Activated CD4-positive, alpha-beta T cell treated with anti-CD3 and anti-CD28 coated beads, Interleukin-2, amount 10 ng/mL, durations not matched to agents 7 days and 5 days (primary cell): ENCODE measurements around the gene ASTN2. TPM values are rescaled to one million over a fixed set of nuclear protein-coding genes. Genes with fewer than 3 reads are reported as not detected.

ENCODE experiments used
- CTCF ChIA-PET: fragments of 350-600 bp; sonication (Branson Sonifier 250); formaldehyde crosslinking; loops from one replicate; lab custom pipeline; 2021; ENCODE audit warnings: antibody characterized with exemption; lab: Charles Lee
- POLR2A ChIA-PET: fragments of 350-600 bp; sonication (Branson Sonifier 250); formaldehyde crosslinking; loops from one replicate; lab custom pipeline; 2021; ENCODE audit warnings: antibody characterized with exemption; lab: Charles Lee
- DNase-seq: peaks from one replicate; pipeline ENCODE4 v3.0.0-alpha.2; 2020
- H3K27ac Mint-ChIP-seq: one replicate; pipeline ENCODE4 v1.8.0; 2021; ENCODE audit warnings: mild to moderate bottlenecking, moderate library complexity, mixed read lengths
- H3K27me3 Mint-ChIP-seq: one replicate; pipeline ENCODE4 v1.8.0; 2021; ENCODE audit warnings: mixed read lengths
- H3K36me3 Mint-ChIP-seq: one replicate; pipeline ENCODE4 v1.8.0; 2021; ENCODE audit warnings: low read depth, mixed read lengths
- H3K4me1 Mint-ChIP-seq: one replicate; pipeline ENCODE4 v1.8.0; 2021; ENCODE audit warnings: mixed read lengths
- H3K4me3 Mint-ChIP-seq: one replicate; pipeline ENCODE4 v1.8.0; 2021; ENCODE audit warnings: mild to moderate bottlenecking, moderate library complexity, mixed read lengths
- H3K9me3 Mint-ChIP-seq: one replicate; pipeline ENCODE4 v1.8.0; 2021; ENCODE audit warnings: mixed read lengths
- total RNA-seq, 2 experiments: library from RNA; stranded (reverse); gene quantifications; one replicate each; pipeline ENCODE4 v1.2.3, GENCODE V29; 2021

Gene ASTN2
- total RNA-seq, 2 experiments from 2014 or later, result 3.2 to 4.1 TPM

DNA sequence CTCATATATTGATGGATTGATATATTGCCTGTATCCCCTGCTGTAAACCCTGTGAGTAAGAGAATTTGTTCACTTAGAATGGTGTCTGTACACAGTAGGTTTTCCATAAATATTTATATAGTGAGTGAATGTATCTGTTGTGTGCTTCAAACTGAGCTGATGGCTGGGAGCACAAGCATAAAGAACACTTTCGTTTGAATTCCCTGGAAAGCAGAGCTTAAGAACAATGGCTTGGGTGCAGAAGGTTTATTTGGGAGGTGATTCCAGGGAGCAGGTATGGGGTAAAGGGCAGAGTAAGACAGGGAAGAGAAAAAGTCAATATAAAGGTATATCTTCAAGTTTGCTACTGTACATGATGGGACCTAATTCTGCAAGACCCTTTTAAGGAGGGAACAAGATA lies 918.7 kb downstream of the ASTN2 start:
- DNase-seq, result no peak
- H3K9me3 Mint-ChIP-seq, result no peaks in the 10 kb centered on the region
- H3K27ac Mint-ChIP-seq, result no peak overlapping the region
- no peak overlapping the region for H3K4me3 Mint-ChIP-seq
- H3K27me3 Mint-ChIP-seq, result no peaks in the 10 kb centered on the region
- ChIA-PET CTCF (interaction anchor here (1.3 kb wide), 1 partner anchor 11 kb away, joined by 3 read pairs; no protein-coding TSS in a partner anchor), POLR2A (no interaction called here)
- no peaks in the 10 kb centered on the region for H3K4me1 Mint-ChIP-seq
- H3K36me3 Mint-ChIP-seq, result no peaks in the 10 kb centered on the region

DNA sequence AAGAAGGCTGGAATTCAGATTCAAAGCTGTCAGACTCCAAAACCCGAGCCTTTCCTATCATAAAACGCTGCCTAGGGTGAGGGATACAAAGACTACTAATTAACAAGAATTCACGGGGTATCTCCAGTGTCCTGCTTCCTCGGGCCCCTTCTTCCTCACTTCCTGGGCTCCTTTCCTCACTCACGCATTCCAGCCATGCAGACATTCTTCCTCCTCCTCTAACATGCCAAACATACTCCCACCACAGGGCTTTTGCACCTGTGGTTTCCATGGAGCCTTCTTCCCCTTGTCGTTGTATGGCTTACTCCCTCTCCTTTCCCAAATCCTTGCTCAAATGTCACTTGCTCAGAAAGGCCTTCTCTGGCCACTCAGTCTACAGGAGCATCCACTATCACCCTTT lies 919.1 kb downstream of the ASTN2 start:
- CTCF ChIA-PET, result interaction anchor here (1.3 kb wide), 1 partner anchor 11 kb away, joined by 3 read pairs; no protein-coding TSS in a partner anchor
- POLR2A ChIA-PET, result no interaction called here

DNA sequence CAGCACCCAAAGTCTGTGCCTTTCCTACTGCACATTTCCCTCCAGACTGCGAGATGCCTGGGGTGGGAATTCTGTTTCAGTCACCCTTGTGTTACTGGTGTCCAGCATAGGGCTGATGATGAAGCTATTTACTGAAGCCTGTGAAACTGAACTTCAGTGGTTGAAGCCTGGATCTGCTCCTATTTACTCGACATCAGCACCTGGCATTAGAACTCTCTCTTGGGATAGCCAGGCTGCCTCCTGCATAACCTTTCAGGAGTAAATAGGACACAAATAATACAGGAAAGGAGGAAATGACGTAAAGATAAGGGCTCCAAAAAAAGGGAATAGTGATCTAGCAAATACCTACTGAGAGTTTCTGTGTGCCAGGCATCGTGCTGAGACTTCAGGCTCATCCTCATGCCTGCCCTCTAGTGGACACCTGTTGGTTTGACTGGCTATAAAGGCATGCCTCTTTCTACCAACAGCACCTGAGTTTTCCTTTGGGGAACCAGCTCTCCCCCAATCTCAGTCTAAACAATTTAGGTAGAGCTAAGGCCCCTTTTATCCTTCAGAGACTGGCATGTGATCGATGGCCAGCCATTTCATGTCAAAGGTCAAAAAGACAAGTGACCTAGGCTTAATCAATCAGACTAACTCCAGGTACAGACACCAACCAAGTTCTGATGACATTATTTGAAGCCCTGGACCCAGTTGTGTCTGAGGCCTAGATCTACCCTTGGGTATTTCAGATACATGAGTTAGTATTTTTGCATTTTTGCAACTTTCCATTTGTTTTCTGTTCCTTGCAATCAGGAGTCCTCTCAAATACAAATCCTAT lies 919.8 kb downstream of the ASTN2 start:
- Mint-ChIP-seq H3K9me3 (no peaks in the 10 kb centered on the region), H3K4me3 (no peak overlapping the region), H3K27ac (no peak overlapping the region), H3K4me1 (no peaks in the 10 kb centered on the region), H3K27me3 (no peaks in the 10 kb centered on the region), H3K36me3 (no peaks in the 10 kb centered on the region)
- ChIA-PET POLR2A (no interaction called here), CTCF (interaction anchor here (1.3 kb wide), 1 partner anchor 10 kb away, joined by 3 read pairs; no protein-coding TSS in a partner anchor)
- peak; percentile 39 for DNase-seq

More for the DNA sequence above, 919.1 kb downstream of the ASTN2 start:
- no peak for DNase-seq
- H3K4me1 Mint-ChIP-seq, result no peaks in the 10 kb centered on the region
- no peak overlapping the region for H3K27ac Mint-ChIP-seq
- no peak overlapping the region for H3K4me3 Mint-ChIP-seq
- no peaks in the 10 kb centered on the region for H3K9me3 Mint-ChIP-seq
- H3K36me3 Mint-ChIP-seq, result no peaks in the 10 kb centered on the region
- no peaks in the 10 kb centered on the region for H3K27me3 Mint-ChIP-seq

DNA sequence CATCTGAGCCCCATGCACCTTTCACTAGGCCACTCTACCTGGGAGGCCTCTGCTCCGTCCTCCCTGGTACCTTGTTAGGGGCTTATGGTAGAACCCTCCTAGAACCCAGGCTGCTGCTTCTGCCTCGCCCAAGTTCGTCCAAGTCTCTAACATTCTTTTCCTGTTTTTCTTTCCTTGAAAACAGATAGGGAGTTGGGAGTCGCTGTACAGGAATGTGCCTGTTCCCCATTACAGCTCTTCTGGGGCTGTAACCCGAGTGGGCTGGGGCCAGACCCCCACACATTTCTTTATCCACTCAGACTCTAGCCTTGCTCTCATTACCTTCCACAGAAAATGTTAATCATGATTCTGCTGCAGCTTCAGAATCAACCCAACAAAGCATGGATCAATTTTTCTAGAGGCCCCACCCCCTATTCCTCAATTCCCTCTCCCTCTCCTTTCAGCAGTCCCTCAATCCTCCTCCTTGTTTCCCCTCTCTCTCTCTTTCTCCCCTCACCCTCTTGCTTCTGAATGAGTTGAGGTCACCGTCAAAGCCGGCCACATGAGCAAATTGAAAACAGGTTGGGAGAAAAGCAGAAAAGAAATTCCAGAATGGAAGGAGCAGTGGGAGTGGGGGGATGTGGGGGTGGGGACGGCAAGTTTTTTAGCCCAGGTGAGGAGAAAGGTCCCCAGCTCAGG lies 921.5 kb downstream of the ASTN2 start:
- Mint-ChIP-seq H3K4me3 (no peak overlapping the region), H3K36me3 (no peaks in the 10 kb centered on the region), H3K4me1 (no peaks in the 10 kb centered on the region), H3K27me3 (no peaks in the 10 kb centered on the region), H3K9me3 (no peaks in the 10 kb centered on the region), H3K27ac (no peak overlapping the region)
- ChIA-PET CTCF (no interaction called here), POLR2A (no interaction called here)
- no peak for DNase-seq

DNA sequence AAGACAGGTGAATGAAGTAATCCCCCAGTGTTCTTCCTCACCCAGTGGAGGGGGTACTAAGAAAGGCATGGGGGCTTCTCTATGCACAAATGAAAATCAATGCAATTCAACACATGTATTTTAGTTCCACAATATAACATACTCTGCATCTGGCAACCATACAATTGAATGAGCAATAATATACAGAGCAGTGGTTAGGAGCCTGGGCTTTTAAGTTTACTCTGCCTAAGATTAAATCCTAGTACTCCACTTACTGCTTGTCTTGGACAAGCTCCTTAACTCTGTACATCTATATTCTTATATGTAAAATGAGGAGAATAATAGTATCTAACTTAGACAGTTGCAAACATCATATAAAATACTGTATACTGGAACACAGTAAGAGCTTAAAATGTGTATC lies 923.2 kb downstream of the ASTN2 start:
- Mint-ChIP-seq H3K4me3 (no peak overlapping the region), H3K9me3 (no peaks in the 10 kb centered on the region), H3K4me1 (no peaks in the 10 kb centered on the region), H3K36me3 (no peaks in the 10 kb centered on the region), H3K27me3 (no peaks in the 10 kb centered on the region), H3K27ac (no peak overlapping the region)
- DNase-seq, result no peak
- ChIA-PET CTCF (no interaction called here), POLR2A (no interaction called here)

DNA sequence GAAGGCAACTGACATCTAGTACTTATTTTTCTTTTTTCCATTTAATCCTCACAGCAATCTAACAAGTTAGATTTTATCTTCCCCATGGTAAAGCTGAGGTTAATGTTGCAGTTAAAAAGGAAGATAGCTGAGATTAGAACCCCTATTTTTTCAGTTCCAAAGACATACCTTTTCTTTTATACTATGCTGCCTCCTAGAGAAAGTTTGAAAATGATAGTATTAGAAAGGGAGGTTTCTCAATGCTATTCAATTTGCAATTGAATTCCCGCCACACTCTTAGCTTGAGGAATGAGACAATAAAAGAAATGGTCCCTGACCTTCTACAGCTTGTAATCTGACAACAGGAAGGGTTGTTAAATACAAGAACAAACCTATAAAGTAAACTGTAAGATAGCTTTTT lies 923.6 kb downstream of the ASTN2 start:
- Mint-ChIP-seq H3K36me3 (no peaks in the 10 kb centered on the region), H3K4me1 (no peaks in the 10 kb centered on the region), H3K9me3 (no peaks in the 10 kb centered on the region), H3K27me3 (no peaks in the 10 kb centered on the region), H3K27ac (no peak overlapping the region), H3K4me3 (no peak overlapping the region)
- no peak for DNase-seq
- POLR2A ChIA-PET, result no interaction called here
- CTCF ChIA-PET, result no interaction called here

DNA sequence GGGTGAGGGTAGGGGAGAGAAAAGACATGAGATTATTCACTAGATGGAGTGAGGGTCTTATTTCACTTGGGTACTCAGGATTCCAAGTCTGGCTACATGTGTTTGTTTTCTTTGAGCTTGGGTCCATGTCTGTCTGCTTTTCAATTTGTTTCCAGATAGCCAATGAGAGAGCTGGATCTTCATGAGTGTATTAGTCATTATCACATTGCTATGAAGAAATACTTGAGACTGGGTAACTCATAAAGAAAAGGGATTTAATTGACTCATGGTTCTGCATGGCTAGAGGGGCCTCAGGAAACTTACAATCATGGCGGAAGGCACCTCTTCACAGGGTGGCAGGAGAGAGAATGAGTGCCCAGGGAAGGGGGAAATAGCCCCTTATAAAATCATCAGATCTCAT lies 924.5 kb downstream of the ASTN2 start:
- Mint-ChIP-seq H3K27ac (no peak overlapping the region), H3K36me3 (no peaks in the 10 kb centered on the region), H3K4me1 (no peaks in the 10 kb centered on the region), H3K9me3 (no peaks in the 10 kb centered on the region), H3K27me3 (no peaks in the 10 kb centered on the region), H3K4me3 (no peak overlapping the region)
- DNase-seq, result no peak
- POLR2A ChIA-PET, result no interaction called here
- CTCF ChIA-PET, result no interaction called here

DNA sequence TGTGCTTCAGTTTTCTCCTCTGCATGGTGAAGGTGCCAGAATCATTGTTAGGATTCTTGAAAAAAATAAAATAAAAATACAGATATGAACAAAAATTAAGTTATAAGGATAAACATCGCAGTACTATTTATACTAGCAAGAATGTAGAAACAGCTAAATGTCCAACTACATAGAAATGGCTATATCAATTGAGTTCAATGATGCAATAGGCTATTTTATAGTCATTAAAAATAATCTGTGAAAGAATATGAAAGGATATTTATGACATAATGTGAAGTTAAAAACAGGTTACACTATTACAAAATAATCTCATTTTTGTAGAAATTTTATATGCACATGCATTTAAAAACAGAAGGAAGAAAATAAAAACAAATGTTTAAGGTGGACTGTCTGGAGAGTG lies 926.5 kb downstream of the ASTN2 start:
- Mint-ChIP-seq H3K4me1 (no peaks in the 10 kb centered on the region), H3K4me3 (no peak overlapping the region), H3K9me3 (no peaks in the 10 kb centered on the region), H3K27ac (no peak overlapping the region), H3K36me3 (no peaks in the 10 kb centered on the region), H3K27me3 (no peaks in the 10 kb centered on the region)
- no peak for DNase-seq
- ChIA-PET POLR2A (no interaction called here), CTCF (no interaction called here)

DNA sequence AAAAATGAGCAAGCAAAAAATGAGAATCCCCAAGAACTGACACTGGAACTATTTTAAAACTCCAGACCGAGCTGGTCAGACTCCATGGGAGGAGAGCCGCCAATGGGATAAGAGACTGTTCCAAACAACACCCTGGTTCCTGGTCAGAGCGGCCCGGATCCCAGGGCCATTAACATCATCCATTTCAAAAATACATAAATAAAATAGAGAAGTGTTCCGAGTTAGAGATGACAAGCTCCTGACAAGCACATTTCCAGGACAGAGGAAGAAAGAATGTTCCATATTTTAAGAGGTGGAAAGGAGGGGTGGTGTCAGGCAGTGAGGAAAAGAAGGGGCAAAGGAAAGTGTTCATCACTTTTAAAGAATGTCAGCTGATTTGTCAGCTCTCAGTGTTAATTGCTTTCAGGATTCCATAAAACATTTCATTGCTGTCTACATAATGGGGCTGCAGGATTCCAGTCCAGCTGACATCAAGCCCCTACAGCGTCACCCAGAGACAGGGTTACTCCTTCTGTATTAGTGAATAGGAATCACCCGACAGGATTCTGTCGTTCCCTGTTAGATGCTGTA lies 930.3 kb downstream of the ASTN2 start:
- no peak for DNase-seq
- no peak overlapping the region for H3K4me3 Mint-ChIP-seq
- no peaks in the 10 kb centered on the region for H3K27me3 Mint-ChIP-seq
- no peaks in the 10 kb centered on the region for H3K9me3 Mint-ChIP-seq
- H3K4me1 Mint-ChIP-seq, result no peaks in the 10 kb centered on the region
- no peaks in the 10 kb centered on the region for H3K36me3 Mint-ChIP-seq
- ChIA-PET CTCF (interaction anchor here (0.7 kb wide), 1 partner anchor 11 kb away, joined by 3 read pairs; no protein-coding TSS in a partner anchor), POLR2A (no interaction called here)
- H3K27ac Mint-ChIP-seq, result no peak overlapping the region

DNA sequence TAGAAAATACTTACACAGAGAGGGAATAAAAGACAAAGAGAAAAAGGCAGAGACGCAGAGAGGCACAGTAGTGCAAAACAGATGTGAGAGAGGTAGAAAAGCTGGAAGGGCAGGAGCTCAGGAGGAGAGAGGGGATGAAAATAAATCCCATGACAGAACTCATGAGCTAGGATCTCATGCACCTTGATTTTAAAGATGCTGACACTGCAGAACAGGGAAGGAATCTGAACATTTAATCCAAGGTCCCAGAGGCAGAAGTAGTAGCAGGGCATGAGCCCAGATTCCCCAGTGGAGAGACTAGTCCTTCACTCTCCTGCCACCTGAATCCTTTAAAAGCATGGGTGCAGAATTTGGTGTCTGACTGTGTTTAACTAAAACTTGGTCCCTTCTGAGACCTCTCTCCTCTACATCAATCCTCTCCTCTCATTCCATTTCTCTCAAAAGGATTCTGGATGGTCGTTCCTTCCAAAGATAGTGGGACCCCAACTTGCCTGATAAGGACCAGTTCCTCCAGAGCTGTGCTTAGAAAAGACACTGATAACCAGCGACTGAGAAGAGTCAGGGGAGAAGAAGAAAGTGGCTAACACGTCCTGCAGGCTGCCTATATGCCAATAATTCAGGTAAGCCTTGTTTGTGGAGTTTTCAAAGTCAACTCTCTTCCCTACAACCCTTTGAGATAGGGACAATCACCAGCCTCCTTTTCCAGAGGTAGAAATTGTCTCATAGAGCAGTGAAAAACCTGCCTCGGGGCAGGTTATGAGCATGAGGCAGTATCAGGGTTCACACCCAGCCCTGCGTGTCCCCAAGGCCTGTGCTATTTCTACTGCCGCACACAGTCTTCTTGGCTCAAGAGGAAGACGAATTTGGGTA lies 931.0 kb downstream of the ASTN2 start:
- DNase-seq, result no peak
- CTCF ChIA-PET, result no interaction called here
- Mint-ChIP-seq H3K4me1 (no peaks in the 10 kb centered on the region), H3K9me3 (no peaks in the 10 kb centered on the region), H3K27me3 (no peaks in the 10 kb centered on the region), H3K36me3 (no peaks in the 10 kb centered on the region), H3K4me3 (no peak overlapping the region), H3K27ac (no peak overlapping the region)
- POLR2A ChIA-PET, result no interaction called here

DNA sequence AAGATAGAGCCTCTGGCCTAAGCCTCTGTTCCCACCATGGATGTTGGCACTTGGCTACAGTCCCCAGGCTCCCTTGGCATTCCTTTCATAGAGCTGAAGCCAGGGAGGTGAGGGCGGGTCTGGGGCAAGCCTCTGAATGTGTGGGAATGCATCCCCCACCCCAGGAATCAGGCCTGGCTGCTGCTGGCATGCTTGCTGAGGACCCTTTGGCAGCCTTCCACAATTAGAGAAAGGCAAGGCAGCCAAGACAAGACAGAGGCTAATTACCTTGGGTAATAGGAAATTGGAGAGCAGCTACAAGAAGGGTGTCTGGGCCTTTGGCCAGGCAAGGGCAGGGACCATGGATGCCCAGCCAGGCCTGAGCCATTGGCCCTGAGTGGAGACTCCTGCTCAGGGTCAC lies 932.1 kb downstream of the ASTN2 start:
- Mint-ChIP-seq H3K36me3 (no peaks in the 10 kb centered on the region), H3K4me3 (no peak overlapping the region), H3K27ac (no peak overlapping the region), H3K27me3 (no peaks in the 10 kb centered on the region), H3K4me1 (no peaks in the 10 kb centered on the region), H3K9me3 (no peaks in the 10 kb centered on the region)
- CTCF ChIA-PET, result no interaction called here
- DNase-seq, result no peak
- POLR2A ChIA-PET, result no interaction called here

DNA sequence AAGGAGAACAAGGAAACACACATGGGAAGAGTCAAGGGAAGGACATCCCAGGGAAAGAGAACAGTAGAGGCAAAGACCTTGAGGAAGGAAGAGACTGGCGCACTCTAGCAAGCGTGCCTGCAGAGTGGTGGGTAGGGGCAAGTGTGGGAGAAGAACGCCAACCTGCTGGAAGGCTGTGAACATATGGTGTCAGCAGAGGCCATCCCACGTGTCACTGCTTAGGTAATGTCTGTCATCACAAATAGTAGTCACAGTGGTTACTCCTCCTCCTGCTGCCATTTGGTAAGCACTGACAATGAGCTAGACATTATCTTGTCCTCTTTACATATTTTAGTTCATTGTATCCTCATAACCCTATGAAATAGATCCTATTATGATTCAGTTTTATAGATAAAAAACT lies 934.2 kb downstream of the ASTN2 start:
- Mint-ChIP-seq H3K27ac (no peak overlapping the region), H3K36me3 (no peaks in the 10 kb centered on the region), H3K4me3 (no peak overlapping the region), H3K4me1 (no peaks in the 10 kb centered on the region), H3K27me3 (no peaks in the 10 kb centered on the region), H3K9me3 (no peaks in the 10 kb centered on the region)
- ChIA-PET CTCF (interaction anchor here (1.0 kb wide), 1 partner anchor 15 kb away, joined by 3 read pairs; no protein-coding TSS in a partner anchor), POLR2A (no interaction called here)
- no peak for DNase-seq
